Measurements from ENCODE around the gene SOX18.

The SOX18 gene

DNA sequence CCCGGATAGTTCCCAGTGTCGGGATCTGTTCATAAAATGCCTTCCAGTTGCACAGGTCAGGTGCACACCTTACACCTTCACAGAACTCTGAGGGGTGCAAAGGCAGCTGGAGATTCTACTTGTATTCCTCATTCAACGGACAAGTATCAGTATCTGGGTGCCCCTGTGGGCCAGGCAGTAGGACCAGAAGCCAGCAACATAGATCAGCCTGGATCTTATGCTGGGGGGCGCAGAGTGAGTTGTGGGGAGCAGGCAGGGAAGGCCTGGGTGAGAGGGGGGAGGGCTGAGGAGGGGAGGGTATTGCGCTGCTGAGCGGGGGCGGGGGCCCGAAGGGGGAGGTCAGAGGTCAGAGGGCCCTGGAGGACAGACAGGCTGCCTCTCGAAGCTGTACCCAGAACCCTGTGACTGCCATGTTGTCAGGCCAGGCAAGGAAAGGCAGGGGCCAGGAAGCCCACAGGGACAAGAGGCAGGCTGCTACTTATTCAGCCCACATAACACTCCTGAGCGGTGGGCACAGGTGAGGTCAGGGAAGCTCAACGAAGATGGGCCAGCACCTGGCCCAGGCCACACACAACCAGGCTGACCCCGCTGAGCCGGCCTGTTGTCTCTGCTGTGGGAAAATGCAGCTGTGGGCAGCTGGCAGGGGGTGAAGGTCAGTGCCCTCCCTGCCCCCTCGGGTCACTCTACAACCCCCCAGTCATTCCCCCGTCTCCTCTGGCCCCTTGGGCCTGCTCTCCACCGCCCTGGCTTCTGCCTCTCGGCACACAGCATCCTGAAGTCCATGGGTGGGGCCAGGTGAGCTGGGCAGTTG lies 31.6 kb upstream of the SOX18 start:
- DNase-seq (ENCODE audit: low spot score), result no peak

DNA sequence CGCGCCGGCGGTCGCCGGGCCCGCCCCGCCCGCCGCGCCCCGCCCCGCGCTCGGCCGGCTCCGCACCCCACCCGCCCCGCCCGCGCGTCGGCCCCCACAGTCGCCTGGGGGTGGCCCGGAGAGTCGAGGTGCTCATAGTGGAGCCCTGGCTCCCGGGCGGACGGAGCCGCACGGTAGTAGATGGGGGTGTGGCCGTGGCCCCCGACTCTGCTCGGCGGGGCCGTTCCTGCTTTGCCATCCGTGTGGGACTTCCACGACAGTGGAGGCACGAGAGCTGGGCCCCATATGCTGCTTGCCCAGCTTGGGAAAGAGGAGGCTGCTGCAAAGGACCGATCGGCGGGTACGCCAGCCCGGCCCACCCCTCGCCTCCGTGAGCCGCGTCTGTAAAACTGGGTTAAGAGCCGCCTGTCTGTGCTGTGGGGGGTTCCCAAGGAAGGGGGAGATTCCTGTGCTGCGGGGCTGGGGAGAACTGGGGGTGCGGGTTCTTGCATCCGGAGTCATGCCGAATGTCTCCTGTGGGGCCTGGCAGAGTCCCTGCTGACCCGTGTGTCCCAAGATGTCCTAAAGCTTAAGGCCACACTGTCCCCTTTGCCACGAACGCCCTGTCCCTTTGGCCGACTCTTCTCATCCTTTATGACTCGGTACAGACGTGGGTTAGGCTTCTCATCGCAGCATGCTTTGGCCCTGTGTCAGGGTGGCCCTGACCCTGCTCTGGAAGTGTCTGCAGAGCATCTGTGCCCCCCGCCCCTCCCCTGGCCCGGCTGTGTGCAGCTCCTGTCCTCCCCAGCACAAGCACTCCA lies 30.8 kb upstream of the SOX18 start, which contains the start of gene OPRL1:
Gene OPRL1, plus strand, starts transcription at position 70 of the 800 bp plus-strand sequence. CDS start 12,639 bp downstream, outside the sequence.
- no peak for DNase-seq (ENCODE audit: low spot score)

GRCh38 chr20:64079273-64080012 lies 30.0 kb upstream of the SOX18 start, which contains the start of gene RGS19:
Gene RGS19 (minus strand): TSS chr20:64079518. CDS start chr20:64076886, 2,632 bp downstream.
- peak; percentile 96 for DNase-seq (ENCODE audit: low spot score)

- no peak for DNase-seq (ENCODE audit: low spot score)
Measured at GRCh38 chr20:64078934-64079272, 29.5 kb upstream of the SOX18 start.

DNA sequence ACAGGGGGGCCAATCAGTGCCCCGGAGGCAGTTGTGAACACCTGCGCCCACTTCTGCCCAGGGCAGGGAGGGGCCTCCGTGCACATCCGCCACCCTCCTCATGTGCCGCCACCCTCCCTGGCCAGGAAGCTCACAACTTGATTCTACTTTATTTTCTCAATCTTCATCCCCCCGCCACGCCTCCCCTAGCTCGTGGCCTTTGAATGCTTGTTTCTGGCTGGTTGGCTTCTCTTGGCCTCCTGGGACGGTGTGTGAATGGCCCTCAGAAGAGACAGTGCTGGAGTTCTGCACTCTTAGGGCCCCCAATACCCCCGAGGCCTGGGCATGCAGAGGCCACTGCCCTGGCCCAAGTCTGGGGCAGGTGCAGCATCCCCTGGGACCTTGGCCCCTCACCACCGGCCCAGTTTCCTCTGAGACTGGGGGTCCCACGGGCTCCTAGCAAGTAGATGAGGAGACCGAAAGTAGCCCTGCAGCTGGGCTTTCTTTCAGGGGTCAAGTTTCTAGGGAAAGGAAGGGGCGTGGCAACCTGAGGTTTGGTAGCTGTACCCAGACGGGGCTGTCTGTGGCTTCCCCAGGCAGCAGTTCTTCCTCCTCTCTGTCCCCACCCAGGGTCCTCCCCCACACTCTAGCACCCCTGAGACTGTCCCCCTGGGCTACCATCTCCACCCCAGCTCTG lies 28.6 kb upstream of the SOX18 start:
- DNase-seq (ENCODE audit: low spot score), result no peak

DNA sequence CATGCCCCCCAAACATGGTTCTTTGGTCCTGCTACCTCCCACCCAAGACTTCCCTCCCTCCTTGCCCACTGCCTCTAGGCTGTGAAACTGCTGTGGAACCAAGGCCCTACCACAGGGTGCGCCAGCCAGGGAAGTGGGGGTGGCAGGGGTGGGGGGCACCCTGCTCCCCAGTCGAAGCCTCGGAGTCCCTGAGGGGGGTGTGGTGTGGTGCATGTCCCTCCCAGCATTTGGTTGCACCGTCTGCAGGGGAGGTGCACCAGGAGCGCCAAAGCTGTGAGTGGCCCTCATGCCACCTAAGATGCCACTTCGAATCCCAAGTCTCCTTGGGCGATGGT lies 28.1 kb upstream of the SOX18 start:
- DNase-seq (ENCODE audit: low spot score), result no peak

DNA sequence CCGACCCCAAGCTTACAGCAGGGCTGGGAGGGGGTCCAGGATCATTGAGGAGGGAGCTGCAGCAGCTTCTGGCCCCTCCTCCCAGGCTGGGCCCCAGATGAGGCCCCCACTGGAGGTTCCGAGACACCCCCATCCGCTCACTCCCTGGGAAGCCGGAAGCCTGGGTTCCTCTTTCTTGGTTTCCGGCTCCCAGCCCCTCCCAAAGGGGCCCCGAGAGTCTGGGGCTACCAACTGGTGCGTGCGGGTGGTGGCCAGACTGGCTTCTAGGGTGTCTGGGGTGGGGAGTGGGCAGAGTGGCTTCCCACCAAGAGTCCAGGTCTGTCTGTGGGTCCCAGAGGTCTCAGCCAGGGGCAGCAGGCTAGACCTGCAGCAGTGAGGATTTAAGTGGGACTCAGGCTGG lies 27.7 kb upstream of the SOX18 start:
- DNase-seq (ENCODE audit: low spot score), result no peak

DNA sequence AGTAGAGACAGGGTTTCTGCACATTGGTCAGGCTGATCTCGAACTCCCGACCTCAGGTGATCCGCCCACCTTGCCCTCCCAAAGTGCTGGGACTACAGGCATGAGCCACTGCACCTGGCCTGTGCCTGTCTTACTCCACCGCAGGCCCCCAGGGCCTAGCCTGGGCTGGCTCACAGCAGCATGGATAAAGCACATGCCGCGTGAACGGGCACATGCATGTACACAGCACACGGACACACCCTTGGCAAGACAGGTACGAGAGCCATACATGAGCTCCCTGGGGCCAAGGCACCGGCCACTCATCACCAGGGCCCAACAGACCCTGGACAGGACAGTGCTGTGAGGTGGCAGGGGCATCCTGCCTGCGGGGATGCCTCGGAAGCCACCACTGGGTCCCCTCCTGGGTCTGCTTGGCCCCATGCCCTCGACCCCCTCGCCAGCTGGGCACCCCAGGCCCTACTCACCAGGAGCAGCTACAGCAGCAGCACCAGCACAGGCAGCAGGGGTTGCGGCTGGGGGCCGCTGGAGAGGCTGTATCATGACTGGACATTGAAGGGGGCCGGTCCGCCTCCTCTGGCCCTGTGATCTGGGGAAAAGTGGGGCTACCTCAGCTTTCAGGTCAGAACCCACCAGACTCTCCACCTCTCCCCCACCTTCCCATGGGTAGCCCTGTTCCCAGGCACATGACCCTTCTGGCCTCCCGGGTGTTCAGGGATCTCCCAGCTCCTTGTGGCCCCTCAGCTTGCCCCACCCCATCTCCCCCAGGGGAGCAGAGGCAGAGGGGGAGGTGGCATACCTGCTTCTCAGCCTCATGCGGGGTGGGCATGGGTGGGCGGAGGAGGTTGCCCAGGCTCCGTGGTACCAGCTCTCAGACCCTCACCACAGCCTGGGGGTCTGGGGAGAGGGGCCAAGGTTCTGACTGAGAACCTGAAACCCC lies 26.9 kb upstream of the SOX18 start:
- no peak for DNase-seq (ENCODE audit: low spot score)

DNA sequence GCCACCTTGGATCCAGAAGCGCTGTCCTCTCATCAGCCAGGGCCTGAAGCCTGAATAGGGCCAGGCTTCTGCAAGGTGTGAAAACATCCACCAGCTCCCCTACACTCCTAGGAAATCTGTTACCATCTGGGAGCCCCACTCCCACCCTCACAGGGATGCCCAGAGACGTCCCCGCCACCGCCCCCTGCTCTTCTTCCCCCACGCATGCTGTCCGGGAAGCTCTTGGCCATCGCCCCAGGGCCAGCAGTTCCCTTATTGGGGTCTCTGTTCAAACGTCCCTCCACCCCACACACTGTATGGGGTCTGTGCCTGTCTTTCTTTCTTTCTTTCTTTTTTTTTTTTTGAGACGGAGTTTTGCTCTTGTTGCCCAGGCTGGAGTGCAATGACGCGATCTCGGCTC lies 26.1 kb upstream of the SOX18 start:
- DNase-seq (ENCODE audit: low spot score), result no peak

DNA sequence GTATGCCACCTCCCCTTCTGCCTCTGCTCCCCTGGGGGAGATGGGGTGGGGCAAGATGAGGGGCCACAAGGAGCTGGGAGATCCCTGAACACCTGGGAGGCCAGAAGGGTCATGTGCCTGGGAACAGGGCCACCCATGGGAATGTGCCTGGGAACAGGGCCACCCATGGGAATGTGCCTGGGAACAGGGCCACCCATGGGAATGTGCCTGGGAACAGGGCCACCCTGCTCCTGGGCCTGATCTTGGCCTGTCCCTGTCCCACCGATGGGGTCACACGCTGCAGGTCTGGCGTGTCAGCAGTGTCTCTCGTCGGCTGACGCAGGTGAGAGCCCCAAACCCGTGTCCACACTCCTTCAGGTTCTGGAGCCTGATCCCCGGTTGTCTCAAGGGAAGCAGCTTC lies 25.5 kb upstream of the SOX18 start:
- DNase-seq (ENCODE audit: low spot score), result no peak

DNA sequence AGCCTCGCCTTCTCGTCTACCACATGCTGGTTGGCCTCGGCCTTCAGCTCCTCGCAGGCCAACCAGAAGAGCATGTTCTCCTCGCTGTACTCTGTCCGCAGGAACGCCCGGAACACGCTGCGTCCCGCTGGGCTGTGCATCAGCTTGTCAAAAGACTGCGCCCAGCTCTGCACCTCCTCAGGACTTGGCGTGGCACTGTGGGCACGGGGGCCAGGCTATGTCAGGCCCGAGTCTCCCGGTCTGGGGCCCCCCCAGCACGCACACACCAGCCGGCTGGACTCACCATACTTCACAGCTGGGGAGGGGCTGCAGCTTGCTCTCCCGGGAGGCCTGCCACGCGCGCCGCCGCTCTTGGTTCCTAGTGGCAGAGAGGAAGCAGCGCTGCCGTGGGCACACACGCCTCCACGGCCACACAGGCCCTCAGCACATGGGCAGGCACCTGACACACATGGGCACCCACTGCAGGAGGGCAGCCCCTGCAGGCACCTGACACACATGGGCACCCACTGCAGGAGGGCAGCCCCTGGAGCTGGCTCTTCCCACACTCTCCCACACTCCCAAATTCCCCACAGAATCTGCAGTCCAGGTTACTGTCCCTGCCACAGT lies 24.8 kb upstream of the SOX18 start:
- no peak for DNase-seq (ENCODE audit: low spot score)

DNA sequence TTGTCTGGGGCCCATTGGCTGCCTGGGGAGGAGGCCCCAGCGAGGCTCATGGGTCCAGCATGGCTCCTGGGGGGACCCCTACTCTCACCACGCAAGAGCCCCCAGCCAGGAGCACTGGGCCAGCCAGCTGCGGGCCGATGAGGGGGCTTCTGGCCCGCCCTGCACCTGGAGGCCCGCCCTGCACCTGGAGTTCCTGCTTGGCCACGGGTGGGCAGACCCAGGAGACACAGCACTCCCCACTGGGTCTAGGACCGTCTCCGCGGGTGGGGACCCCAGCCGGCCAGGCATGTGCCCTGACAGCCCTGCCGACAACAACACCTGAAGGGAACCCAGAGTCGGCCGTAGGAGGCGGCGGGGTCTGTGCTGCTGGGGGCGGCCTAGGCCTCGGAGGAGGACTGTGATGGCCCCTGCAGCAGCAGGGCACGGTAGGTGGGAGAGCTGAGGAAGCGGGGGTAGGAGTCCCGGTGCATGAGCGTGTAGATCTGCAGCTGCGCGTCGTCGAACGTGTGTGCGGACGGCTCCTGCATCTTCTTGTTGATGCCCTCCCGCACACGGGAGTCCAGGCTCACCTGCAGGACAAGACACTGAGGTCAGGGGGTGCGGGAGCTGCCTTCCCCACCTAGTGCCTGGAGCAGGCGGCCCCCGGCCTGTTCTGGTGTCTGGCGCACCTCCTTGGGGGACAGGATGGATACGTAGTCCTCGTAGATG lies 24.2 kb upstream of the SOX18 start:
- no peak for DNase-seq (ENCODE audit: low spot score)

DNA sequence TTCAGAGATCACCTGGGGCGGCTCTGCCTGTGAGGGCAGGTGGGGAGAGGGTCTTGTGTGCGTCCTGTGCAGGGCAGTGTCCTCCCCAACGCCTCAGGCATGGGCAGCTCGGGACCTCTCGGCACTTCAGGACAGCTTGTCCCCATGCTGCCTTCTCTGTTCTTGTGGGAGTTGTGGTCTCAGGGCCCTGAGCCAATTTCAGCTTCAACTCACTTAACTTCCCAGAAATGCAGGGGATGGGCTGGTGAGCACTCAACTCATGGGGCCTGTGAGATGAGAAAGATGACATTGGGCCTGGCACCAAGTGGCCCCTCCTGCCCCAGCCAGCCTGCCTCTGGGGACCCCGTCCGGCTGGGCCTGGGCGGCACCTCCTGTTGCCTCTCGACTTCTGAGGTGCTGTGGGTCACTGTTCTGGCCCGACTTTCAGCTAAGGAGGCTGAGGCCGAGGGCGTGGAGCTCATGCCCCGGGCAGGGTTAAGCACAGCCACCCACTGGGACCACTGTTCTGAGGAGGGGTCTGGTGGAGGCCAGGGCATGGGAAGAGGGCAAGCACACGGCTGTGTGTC lies 23.1 kb upstream of the SOX18 start:
- no peak for DNase-seq (ENCODE audit: low spot score)

DNA sequence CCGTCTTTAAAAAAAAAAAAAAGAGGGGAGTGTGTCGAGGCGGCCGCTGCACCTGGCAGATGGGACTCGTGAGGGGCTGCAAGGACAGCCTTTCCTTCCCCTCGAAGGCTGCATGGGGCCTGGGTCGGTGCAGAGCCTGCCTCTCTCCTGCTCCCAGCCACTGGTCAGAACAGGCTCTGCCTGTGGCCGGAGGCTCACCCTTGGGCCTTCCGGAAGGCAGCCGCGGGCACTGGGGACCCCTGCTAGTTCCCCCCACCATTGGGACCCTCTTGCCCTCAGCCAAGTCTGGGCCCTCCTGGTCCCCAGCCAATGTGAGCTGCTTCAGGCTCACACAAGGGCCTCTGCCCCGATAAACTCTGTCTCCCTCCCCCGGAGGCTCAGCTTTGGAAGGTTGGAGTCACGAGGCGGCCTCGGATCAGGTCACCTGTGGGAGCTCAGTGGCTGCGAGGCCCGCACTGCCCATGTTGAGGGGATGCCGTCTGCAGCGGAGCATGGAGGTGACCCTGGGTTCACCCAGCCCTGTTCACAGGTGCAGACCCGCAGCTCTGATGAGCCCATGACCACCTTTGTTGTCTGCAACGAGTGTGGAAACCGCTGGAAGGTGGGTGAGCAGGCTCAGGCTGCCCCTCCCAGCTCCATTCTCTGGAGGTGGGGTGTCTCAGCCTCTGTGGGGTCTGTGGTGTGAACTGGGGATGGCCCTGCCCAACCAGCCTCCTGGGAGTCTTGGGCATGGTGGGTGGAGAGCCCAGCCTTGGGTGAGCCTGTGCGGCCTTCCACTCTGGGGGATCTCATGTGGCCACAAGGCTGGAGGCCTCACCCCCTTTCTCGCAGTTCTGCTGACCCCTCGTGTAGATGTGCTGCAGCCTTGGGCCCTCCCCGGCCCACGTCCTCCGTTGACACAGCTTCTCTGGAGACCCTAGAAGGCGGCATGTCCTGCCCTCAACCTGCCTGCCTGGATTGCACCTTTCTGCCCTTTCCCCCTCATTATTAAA lies 22.2 kb upstream of the SOX18 start:
- no peak for DNase-seq (ENCODE audit: low spot score)

- no peak for DNase-seq (ENCODE audit: low spot score)
Measured at GRCh38 chr20:64070244-64070993, 21.0 kb upstream of the SOX18 start.

GRCh38 chr20:64069614-64070243 lies 20.3 kb upstream of the SOX18 start:
- DNase-seq (ENCODE audit: low spot score), result peak; percentile 63

- DNase-seq (ENCODE audit: low spot score), result no peak
Measured at GRCh38 chr20:64069209-64069613, 19.8 kb upstream of the SOX18 start.

Data from GM03348 (cell line).